ENCODE data around the gene UPK1B. TPM values are rescaled to one million over a fixed set of nuclear protein-coding genes. Genes with fewer than 3 reads are reported as not detected.

The UPK1B gene
- total RNA-seq, 1 donor from 2014 or later: 15.6 TPM

GRCh38 chr3:119222391-119222790 is 49.0 kb downstream of the UPK1B start:
- H3K4me3 ChIP-seq (ENCODE audit: low read depth, low read length): no peak overlapping the region
- DNase-seq (ENCODE audit: low read depth): no peak
- H3K36me3 ChIP-seq (ENCODE audit: control insufficient read depth, insufficient read depth, low read length): peaks cover 5% of the 10 kb centered on the region
- TF ChIP-seq CTCF (IDR thresholded peaks at IDR 0.05; ENCODE audit: insufficient read depth, low read length, poor library complexity, severe bottlenecking): no peak
- H3K27me3 ChIP-seq (ENCODE audit: control insufficient read depth, insufficient read depth, low read length): no peaks in the 10 kb centered on the region

- no peak for TF ChIP-seq CTCF (IDR thresholded peaks at IDR 0.05; ENCODE audit: insufficient read depth, low read length, poor library complexity, severe bottlenecking)
- peaks cover 5% of the 10 kb centered on the region for H3K36me3 ChIP-seq (ENCODE audit: control insufficient read depth, insufficient read depth, low read length)
- no peak overlapping the region for H3K4me3 ChIP-seq (ENCODE audit: low read depth, low read length)
- DNase-seq (ENCODE audit: low read depth): no peak
- no peaks in the 10 kb centered on the region for H3K27me3 ChIP-seq (ENCODE audit: control insufficient read depth, insufficient read depth, low read length)
Measured at GRCh38 chr3:119223511-119223910, 50.1 kb downstream of the UPK1B start.

GRCh38 chr3:119225121-119225520 is 51.7 kb downstream of the UPK1B start:
- Histone ChIP-seq H3K36me3 (ENCODE audit: control insufficient read depth, insufficient read depth, low read length) (peaks cover 5% of the 10 kb centered on the region), H3K27me3 (ENCODE audit: control insufficient read depth, insufficient read depth, low read length) (no peaks in the 10 kb centered on the region), H3K4me3 (ENCODE audit: low read depth, low read length) (no peak overlapping the region)
- no peak for DNase-seq (ENCODE audit: low read depth)
- TF ChIP-seq CTCF (IDR thresholded peaks at IDR 0.05; ENCODE audit: insufficient read depth, low read length, poor library complexity, severe bottlenecking): no peak

DNA sequence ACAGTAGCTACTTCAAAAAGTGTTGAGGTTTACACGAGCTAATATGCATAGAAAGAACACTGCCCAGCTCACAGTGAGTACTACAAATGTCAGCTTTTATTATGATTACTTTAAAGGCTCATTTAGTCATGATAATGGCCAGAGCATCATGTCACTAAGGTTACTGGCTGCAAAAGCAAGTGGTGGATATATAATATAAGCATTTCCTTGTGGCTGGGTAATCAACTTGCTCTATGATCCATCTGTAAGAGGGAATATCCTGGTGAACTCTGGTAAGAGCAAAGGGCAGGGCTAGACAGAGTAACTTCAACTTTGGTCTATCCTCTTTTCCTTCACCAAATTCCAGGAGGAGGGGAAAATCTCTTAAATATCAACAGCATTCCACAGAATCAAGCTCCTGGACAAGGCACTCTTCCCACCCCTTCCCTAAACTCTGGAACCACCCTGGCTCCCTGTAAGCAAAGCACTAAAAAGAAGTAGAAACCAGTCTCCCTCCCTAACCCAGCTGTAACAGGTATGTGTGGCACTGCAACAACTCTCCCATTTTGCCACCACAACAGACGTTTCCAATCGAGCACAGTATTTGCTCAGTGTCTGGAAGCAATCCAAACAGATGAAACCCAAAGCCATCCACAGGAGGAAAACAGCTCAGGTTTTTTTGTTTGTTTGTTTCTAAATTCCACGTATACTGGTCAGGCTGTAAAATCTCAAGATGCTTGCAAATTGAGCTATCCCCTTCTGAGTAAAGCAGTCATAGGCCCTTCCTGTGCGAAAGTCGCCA is 53.9 kb downstream of the UPK1B start:
- no peak for TF ChIP-seq CTCF (IDR thresholded peaks at IDR 0.05; ENCODE audit: insufficient read depth, low read length, poor library complexity, severe bottlenecking)
- Histone ChIP-seq H3K4me3 (ENCODE audit: low read depth, low read length) (no peak overlapping the region), H3K36me3 (ENCODE audit: control insufficient read depth, insufficient read depth, low read length) (peaks cover 4% of the 10 kb centered on the region)

GRCh38 chr3:119228373-119229145 is 55.2 kb downstream of the UPK1B start:
- no peak for DNase-seq (ENCODE audit: low read depth)
- H3K4me3 ChIP-seq (ENCODE audit: low read depth, low read length): no peak overlapping the region
- H3K27me3 ChIP-seq (ENCODE audit: control insufficient read depth, insufficient read depth, low read length): no peaks in the 10 kb centered on the region
- H3K36me3 ChIP-seq (ENCODE audit: control insufficient read depth, insufficient read depth, low read length): peaks cover 2% of the 10 kb centered on the region
- no peak for TF ChIP-seq CTCF (IDR thresholded peaks at IDR 0.05; ENCODE audit: insufficient read depth, low read length, poor library complexity, severe bottlenecking)

More for the DNA sequence above, 53.9 kb downstream of the UPK1B start:
- no peak for DNase-seq (ENCODE audit: low read depth)
- no peaks in the 10 kb centered on the region for H3K27me3 ChIP-seq (ENCODE audit: control insufficient read depth, insufficient read depth, low read length)
